CD4-positive, alpha-beta T cell treated with Interferon alpha-2 for 1 hour (primary cell): ENCODE data around the gene CABP2.
"Not testable (repeated sequence)": the region's sequence is repeated elsewhere in the genome, so short reads cannot be mapped to it uniquely, and the experiment has no call there.

Experiments used
- DNase-seq, 2 donors: peaks; one replicate each; pipeline ENCODE4 v3.0.0-alpha.2; 2020 to 2022

Gene CABP2

DNA sequence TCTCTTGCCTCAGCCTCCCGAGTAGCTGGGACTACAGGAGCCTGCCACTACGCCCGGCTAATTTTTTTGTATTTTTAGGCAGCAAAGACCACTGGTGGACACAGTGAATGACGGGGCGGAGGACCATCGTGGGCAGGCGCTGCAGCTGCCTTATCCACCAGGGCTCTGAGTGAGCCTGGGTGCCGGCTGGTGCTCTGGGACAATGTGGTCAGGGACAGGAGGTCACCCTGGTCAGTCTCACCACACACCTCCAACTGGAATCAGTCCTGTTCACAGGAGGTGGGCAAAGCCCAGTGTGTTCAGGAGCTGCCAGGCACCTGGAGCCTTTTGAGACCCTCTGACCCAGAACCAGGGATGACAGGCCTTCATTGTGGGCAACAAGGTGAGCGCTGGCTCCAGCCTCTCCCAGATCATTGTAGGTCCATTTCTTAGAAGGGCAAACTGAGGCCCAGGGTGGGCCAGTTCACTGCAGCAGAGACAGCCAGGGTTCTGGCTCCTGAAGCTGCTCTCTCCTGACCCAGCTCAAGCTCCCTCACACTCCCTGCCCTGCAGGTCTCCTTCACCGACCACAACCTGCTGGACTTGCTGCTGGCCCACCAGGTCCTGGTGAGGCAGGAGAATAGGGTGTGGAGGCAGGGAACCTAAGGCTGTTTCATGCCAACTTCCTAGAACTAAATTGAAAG lies 15.7 kb upstream of the CABP2 start:
- no peak for DNase-seq

DNA sequence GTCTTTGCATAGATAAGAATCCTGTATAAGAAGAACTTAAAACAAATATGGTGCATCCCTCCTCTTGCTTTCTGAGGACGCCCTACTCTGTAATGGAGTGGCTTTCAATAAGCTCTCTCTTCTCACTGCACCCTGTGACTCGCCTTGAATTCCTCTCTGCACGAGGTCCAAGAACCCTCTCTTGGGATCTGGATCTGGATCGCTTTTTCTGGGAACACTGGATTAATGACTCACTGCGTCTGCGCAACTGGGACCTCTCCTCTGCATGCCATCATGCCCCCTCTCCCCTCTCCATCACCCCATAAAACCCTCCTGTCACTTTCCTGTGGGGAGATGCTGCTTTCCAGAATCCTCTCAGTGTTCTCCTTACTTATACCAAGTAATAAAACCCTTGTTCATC lies 15.1 kb upstream of the CABP2 start:
- DNase-seq = no peak

DNA sequence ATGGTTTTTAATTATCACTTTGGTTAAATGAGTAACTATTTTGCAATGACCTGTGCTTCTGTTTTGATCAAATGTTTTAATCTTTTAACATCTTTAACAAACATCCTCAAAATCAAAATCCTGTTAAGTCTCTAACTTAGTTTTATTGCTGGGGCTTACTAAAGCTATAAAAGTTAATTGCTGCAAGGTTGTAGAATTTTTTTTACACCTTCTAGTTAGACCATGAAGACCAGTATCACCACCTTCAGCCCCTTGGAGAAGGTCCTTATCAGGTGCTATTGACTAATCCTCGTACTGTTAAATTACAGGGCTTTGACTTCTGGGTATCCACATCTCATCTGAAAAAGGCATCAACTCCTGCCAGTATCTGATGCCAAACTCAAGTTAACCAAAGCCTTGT lies 12.3 kb upstream of the CABP2 start:
- DNase-seq = no peak

DNA sequence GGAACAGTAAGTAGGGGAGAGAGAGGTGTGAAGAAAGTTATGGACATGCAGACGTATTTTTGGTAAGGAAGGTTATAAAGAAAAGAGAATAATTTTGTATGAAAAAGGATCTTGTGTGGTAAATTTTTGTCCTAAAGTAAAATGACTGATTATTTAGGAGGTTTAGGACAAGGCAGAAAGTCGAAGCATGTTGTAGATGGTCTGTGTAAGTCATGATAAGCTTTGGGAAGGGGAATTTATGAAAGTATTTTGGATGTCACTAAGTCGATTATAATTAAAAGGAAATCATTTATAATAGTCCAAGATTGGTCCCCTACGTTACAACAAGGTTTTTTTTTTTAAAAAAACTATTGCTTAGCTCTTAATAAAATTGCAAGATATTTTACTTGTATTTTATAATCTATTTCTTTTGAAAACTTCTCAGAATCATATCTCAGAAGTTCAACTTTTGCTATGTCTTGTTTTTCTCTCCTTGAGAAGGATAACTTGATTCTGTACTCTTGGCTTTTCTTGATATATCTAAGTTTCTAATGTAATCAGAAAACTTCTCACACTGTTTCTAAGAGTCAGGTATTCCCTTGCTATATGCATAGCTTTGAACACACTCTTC lies 10.9 kb upstream of the CABP2 start:
- no peak for DNase-seq

DNA sequence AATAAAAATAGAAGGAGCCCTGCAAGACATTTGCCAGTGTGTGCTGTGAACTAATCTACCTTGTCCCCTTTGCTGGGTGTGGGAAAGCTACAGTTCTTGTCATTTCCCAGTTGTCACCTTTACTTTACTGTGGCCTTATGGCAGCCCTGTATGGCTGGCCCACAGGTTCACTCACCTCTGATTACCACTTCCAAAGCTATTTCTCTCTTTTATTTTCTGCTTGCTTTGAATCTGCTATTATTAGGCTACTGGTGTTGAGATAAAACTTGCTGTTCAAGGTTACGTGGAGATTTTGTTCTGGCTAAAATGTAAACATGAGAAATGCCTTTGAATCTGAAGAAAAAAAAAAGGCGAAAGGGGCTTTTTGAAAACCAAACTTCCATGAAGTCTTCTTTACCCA lies 9.6 kb upstream of the CABP2 start:
- DNase-seq = no peak

DNA sequence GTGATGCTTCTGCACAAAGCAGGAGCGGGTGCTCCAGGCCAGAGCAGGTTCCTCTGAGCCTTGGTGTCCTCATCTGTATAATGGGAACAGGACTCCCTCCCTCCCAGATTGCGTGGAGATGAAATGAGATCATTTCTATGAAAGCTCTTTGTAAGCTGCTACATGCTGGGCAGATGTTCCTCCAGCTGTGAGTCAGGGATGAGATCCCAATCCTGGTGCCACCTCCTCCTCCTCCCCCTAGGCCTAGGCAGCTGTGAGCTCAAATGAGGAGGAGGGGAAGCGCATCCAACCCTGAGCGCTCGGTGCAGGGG lies 7.0 kb upstream of the CABP2 start:
- DNase-seq = no peak

DNA sequence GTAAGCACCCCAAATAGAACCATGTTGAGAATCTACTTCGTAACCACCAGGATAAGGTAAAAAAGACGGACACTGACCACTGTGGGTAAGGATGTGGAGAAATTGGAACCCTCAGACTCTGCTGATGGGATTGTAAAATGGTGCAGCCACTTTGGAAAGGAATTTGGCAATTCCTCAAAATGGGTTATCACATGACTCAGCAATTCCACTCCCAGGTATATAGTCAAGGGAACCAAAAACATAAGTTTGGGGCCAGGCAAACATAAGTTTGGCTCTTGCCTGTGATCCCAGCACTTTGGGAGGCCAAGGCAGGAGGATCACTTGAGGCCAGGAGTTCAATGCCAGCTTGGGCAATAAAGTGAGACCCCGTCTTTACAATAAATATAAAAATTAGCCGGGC lies 5.1 kb upstream of the CABP2 start:
- DNase-seq = no peak

DNA sequence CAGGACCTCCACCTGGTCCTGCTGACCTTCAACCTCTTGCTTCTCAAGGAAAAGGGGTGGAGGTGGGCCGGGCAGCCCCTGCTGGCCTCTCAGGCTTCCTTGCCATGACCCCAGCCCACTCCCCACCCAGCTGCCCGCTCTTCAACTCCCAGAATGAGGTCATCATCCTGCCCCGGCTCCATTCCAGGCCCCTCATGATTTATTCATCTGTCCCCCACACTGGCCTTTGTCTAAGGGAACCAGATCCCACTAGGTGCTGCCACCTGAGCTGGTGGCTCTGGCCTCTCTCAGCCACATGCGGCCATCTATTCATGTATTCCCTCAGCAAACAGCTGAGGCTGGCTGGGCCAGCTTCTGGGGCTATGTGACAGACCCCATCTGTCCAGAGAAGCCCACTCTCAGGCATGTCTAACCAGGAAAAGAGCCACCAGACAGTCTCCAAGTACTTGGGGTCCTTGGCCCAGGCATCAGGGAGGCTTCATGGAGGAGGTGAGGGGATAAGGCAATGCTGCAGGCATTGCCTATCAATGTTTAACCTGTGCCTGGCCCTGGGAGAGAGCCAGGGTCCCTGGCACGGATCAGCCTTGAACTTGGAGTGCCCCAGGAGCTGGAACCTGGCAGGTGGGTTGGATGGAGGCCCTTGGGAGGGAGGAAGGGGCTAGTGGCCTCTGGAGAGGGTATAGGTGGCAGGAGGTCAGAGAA lies 2.2 kb upstream of the CABP2 start:
- DNase-seq = no peak

DNA sequence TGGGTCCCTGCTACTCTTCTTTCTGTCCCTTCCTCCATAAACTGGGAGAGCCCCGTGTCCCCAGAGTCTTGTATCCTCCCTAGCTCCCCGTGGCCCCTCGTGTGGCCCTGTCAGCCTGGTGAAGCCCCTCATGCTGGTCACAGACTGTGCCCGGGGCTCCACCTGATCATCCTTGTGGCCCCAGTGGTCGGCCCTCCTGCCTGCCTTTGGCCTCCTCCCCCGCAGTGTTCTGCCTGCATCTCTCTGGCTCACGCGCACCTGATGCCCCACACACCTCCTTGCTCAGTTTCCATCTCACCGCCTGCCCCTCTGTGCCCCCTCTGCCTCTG lies 1.2 kb upstream of the CABP2 start:
- DNase-seq = no peak

DNA sequence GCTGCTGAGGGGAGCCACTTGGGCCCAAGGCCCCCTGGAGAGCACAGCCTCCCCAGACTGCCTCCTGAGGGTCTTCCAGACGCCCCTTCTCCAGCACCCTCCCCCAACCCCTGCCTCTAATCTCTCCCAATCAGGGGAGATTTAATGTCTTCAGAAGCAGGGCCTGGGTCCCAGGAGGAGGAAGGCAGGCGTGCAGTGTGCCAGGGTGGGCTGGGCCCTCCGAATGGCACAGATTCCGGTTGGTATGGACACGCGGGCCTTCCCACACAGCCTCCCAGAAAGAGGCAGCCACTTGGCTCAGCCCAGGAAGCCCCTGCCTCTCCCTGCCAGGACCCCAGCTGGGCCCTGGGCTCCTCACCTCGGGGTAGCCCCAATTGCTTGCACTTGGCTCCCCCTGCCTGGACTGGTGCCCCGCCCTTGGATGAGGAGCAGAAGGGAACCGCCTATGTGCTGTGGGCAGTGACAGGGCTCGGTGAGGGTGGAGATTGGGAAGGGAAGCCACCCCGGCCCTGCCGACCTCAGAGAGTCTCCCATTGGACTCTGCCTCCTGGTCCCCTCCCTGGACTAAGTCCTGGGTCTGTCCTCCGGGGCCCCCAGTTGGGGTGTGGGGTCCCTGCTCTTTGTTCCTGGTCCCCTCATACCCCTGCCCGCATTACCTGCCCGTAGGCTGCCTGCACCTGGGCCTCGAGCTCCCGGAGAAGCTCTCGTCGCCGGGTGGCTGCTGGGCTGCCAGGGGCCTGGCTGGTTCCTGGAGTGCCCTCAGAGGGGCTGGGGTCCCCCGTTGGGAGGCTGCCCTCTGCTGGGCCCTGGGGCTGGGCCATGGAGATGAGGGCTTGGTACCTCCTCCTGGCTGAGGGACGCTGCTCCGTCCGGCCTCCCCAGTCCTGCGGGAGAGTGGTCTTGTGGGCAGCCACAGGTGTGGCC lies 572 bp upstream of the CABP2 start:
- no peak for DNase-seq

DNA sequence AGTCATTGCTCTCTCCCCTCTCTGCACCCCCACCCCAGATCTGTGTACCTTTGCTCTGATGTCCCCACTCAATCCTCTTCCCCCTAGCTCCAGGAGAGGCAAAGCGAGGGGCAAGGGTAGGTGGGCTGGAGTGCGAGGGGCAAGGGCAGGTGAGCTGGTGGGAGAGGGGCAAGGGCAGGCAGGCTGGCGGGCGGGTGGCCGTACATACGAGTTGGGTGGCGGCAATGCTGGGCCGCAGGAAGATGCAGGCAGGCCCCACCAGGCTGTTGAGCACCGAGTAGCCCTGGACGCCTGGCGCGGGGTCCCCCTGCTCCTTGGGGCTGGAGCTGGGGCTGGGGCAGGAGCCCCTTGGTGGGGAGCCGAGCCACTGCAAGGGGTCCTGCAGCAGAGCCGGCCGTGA lies 908 bp downstream of the CABP2 start:
- no peak for DNase-seq

DNA sequence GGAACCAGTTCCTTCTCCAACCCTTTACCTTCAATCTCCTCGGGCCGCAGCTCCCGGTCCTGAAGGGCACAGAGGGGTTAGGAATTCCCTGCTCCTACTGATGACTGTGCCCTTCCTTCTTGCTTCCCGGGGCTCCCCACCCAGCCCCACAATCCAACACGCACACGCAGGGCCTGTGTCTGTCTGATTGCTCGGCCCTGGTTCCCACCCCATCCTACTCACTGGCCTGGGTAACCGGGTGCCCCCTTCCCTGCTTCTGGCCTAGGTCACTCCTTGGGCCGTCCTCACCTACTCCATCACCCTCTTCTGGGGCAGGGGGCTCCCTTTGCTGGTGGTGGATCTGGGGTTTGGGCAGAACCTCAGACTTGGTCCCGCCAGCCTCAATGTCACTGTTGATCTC lies 1.3 kb downstream of the CABP2 start:
- DNase-seq = no peak

DNA sequence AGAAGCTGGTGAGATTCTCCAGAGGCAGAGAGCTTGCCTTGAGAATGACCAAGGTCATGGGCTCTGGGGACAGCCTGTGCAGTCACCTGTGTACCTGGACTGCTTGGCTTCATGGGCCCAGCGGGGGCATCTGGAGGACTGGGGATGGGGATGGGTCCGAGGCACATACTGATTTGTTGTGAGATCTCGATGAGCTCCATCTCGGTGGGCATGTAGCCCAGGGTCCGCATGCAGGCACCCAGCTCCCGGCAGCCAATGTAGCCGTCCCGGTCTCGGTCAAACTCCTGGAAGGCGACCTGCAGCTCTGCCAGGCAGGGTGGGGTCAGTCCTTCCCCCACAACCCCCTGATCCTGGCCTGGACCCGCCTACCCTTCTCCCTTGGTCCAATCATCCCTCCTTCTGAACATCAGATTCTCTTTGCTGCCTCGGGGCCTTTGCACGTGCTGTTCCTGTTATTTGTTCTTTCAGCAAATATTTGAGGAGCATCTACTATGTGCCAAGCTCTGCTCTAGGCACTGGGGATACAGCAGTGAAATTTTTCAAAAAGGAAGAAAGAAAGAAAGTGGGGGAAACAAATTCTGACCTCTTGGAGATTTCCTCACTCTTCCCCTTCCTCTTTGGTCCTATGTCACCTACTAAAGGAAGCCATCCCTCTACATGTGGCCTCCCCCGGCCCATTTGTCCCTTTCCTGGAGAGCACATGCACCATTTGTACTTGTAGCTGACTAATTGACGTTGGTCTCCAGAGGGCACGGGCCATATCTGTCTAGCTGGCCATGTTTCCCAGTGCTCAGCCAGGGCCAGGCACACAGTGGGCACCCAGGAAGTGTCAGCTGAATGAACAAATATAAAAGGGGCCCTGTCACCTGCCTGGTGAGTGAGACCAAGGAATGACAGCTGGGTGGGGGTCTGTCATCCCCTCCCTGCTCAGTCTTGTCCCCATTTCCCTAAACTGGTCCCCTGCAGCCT lies 2.1 kb downstream of the CABP2 start:
- DNase-seq = no peak

DNA sequence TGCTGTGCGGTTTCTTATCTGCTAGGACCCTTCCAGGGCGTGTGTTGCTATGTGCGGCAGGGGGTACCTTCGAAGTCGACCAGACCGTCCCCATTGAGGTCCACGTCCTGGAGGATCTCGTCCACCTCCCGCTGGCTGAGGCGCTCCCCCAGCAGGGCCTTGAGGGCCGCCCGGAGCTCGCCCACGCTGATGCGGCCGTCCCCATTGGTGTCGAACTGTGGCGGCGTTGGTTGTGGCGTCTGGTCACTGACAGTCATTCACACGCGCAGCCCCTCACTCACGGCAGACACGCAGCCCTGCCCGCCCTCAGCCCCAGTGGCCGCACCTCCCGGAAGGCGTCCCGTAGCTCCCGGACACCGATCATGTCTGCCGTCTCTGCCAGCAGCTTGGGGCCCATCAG lies 3.5 kb downstream of the CABP2 start:
- DNase-seq = no peak

DNA sequence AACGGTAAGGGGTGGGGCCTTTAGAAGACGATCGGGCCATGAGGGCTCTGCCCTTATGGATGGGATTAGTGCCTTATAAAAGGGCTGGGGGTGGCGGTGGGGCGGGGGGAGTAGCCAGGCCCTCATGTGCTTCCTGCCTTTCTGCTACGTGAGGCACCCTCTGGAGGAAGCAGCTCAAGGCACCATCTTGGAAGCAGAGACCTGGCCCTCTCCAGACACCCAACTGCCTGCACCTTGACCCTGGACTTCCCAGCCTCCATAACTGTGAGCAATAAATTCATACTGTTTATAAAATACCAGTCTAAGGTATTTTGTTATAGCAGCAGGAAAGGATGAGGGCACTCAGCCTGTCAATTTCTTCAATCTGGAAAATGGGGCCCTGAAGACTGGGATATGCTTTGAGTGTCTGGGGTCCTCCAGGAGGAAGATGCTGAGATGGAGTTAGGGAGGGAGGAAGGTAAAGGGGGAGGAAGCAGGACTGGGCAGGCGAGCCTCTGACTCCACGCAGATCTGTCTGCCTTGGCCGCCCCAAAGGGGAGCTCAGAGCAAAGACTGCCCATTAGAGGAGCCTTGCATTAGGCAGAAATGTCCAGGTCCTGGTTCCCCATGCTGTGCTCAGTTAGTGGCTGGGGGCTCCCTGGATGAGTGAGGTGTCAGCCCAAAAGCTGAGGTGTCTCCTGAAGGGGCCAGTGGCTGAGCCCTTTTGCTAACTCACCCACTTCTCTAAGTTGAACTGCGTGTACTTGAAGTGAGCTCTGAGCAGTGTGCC lies 5.3 kb downstream of the CABP2 start:
- no peak for DNase-seq

DNA sequence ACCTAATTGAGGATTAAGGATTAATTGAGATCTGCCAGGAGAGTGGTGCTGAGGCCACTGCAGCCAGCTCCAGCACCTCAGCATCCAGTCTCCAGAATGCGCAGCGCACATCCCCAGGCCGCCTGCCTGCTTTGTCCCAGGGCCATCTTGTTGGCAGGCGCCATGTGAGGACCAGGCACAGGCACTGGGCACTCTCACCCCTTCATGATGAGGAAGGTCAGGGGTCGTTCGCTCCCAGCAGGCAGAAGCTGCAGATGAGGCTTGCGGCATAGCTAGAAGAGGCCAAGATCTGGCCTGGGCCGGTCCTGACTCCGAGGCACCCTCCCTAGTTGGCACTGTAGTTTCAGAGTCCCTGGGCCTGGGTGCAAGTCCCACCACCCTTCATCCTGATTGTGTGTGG lies 6.4 kb downstream of the CABP2 start:
- no peak for DNase-seq

DNA sequence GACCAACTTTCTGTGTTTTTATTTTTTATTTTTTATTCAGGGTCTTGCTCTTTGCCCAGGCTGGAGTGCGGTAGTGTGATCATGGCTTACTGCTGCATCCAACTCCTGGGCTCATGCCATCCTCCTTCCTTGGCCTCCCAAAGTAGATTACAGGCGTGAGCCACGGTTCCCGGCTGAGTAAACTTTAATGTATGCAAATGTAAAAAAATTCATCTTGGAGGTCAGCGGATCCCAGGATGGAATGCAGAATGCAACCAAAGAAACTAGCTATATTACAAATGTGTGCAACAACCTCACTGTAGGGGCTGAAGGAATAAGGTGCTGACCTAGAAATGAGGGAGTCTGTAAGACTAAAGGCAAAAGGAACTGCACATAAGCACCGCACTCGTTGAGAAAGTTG lies 9.1 kb downstream of the CABP2 start:
- DNase-seq = no peak

DNA sequence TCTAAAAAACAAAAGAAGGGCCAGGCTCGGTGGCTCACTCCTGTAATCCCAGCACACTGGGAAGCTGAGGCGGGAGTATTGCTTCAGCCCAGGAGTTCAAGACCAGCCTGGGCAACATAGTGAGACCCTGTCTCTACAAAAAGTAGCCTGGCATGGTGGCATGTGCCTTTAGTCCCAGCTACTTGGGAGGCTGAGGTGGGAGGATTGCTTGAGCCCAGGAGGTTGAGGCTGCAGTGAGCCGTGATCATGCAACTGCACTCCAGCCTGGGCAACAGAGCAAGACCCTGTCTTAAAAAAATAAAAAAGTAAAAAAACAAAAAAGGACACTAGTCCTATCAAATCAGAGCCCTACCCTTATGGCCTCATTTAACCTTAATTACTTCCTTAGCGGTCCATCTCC lies 11.7 kb downstream of the CABP2 start:
- not testable (repeated sequence) for DNase-seq

DNA sequence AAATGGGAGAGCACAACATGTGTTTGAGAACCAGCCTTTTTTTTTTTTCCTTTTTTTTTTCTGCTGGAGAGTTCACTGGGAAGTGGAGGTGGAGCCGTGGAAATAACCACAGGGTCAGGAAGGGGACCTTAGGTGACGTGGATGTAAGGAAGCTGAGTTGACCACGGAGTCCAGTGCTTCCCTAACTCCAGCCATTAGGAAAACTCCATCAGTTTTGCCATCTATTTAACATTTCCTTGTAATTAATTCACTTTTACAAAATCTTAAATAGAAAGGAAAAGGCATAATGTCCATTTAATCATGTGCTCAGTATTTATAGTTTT lies 13.3 kb downstream of the CABP2 start:
- no peak for DNase-seq

DNA sequence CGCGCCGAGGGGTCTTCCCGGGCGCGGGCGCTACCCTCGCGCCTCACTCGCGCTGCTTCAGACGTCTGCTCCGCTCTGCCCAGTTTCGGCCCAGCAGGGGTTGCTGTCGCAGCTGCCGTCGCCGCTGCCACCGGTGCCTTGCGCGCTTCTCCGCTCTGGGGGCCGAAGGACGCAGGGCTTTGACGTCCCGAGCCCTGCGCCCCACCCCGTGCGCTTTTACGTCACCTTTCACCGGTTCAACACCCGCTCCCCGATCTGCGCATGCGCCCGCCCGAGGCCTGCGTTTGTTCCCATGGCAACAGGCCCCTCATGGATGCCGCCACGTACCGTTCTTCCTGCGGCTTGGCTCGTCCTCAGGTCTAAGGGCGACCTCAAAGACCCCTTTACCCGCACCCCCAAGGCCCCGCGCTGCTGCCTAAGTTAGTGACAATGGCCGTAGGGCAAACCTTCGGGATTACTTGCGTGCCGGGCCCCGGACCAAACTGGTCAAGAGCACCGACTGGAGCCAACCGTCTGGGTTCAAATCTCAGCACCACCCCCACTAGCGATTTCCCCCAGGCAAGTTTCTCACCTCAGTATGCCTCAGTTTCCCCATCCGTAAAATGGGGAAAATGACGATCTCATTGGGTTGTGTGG lies 14.6 kb downstream of the CABP2 start:
- DNase-seq = peak; percentile 98

DNA sequence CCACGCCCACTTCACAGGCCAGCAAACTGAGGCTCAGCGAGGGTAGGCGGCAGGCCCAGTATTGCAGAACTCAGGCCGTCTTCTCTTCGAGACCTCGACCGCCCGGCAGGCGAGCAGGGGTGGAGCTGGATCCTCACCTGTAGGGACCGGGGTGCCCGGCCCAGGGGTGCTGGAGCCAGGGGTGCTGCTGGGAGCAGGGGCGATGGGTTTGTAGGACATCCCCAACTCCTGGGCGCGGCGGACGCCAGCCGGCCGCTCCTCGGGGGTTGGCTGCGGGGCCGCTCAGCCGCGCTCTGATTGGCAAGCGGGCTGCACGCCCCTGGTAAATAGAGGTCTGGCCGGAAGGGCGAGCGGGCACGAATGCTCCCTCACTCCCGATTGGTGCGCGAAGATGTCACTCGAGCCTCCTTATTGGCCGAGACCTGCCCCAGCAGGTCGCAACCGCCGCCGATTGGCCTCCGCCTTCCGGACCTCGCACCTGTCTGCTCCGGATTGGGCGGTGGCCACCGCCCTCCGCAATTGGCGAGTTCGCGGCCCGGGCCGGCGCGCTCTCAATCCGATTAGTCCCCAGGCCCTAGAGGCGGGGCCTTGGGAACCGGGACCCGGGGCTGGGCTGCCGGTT lies 15.3 kb downstream of the CABP2 start, which contains the start of gene CDK2AP2:
Gene CDK2AP2, minus strand, starts transcription at position 299 of the 622 bp plus-strand sequence. Its CDS starts 80 bp downstream, at position 219.
- peak; percentile 98 to 99 for DNase-seq
